RWPE1 (cell line): ENCODE results near the gene LMX1B.

Source experiments
- CTCF ChIA-PET: fragments of 350-600 bp; sonication (Branson Sonifier 250); formaldehyde crosslinking; extraction: SDS; loops from one replicate; lab custom pipeline; 2021; lab: Yijun Ruan, JAX
- POLR2A ChIA-PET: fragments of 400-600 bp; formaldehyde crosslinking; extraction: SDS; loops from one replicate; lab custom pipeline; 2020; ENCODE audit warnings: antibody characterized with exemption; ENCODE audit not compliant: low non-redundant PET; lab: Yijun Ruan, JAX
- DNase-seq: peaks from one replicate; pipeline ENCODE4 v3.0.0; 2012; ENCODE audit warnings: low spot score
- H3K27ac ChIP-seq: fragments of 450-650 bp; 2 replicates; pipeline ENCODE4 v1.5.1; 2017
- TF ChIP-seq, protein P1 (sequence below): fragments of 450-650 bp; conservative IDR thresholded peaks from 2 replicates; pipeline ENCODE4 v1.5.1; 2017; ENCODE audit warnings: low read depth, mild to moderate bottlenecking

LMX1B gene

DNA sequence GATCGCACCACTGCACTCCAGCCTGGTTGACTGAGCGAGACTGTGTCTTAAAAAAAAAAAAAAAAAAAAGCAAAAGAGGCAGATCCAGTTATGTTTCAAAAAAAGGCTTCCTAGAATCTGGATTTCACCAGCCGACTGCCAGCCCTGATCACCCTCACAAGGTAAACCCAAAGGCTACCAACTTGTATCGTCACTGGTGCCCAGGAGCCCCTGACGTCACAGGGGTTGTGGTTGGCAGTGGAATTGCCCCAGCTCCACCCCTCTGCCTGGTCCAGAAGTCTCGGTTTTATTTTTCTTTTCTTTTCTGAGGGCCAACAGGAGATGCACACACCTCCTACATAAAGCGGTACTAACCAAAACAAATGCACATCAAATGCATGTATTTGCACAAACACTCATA, 6.0 kb upstream of the LMX1B start:
- TF ChIP-seq, protein P1, sequence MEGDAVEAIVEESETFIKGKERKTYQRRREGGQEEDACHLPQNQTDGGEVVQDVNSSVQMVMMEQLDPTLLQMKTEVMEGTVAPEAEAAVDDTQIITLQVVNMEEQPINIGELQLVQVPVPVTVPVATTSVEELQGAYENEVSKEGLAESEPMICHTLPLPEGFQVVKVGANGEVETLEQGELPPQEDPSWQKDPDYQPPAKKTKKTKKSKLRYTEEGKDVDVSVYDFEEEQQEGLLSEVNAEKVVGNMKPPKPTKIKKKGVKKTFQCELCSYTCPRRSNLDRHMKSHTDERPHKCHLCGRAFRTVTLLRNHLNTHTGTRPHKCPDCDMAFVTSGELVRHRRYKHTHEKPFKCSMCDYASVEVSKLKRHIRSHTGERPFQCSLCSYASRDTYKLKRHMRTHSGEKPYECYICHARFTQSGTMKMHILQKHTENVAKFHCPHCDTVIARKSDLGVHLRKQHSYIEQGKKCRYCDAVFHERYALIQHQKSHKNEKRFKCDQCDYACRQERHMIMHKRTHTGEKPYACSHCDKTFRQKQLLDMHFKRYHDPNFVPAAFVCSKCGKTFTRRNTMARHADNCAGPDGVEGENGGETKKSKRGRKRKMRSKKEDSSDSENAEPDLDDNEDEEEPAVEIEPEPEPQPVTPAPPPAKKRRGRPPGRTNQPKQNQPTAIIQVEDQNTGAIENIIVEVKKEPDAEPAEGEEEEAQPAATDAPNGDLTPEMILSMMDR: no peak
- ChIA-PET POLR2A (interaction anchor here (0.7 kb wide), 1 partner anchor 32 kb away, joined by 5 read pairs; no protein-coding TSS in a partner anchor), CTCF (interaction anchor here (0.5 to 1.2 kb wide), 5 partner anchors 14 to 708 kb away, joined by 3 to 6 read pairs (median 5); no protein-coding TSS in a partner anchor)
- no peak for DNase-seq
- no peak overlapping the region for H3K27ac ChIP-seq

DNA sequence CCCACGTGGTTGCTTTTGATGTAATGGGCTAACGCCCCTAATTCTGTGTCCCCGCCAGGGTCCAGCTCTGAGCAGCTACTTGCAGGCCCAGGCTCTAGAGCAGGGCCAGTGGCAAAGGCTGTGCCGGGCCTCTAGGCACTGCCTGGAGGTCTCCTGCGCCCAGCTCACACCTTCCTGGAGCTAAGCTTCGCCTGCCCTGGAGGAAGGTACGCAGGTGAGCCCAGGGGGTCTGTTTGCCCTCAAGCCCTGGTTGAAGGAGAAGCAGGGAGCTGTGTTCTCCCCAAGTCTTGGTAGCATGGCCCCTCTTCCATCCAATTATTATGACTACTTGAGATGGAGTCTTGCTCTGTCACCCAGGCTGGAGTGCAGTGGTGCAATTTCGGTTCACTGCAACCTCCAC, 5.2 kb upstream of the LMX1B start:
- no peak for DNase-seq
- no peak overlapping the region for H3K27ac ChIP-seq
- POLR2A ChIA-PET: no interaction called here
- CTCF ChIA-PET: interaction anchor here (0.5 to 1.5 kb wide), 3 partner anchors 81 to 263 kb away, joined by 4 to 5 read pairs (median 5); no protein-coding TSS in a partner anchor
- TF ChIP-seq, protein P1: no peak

DNA sequence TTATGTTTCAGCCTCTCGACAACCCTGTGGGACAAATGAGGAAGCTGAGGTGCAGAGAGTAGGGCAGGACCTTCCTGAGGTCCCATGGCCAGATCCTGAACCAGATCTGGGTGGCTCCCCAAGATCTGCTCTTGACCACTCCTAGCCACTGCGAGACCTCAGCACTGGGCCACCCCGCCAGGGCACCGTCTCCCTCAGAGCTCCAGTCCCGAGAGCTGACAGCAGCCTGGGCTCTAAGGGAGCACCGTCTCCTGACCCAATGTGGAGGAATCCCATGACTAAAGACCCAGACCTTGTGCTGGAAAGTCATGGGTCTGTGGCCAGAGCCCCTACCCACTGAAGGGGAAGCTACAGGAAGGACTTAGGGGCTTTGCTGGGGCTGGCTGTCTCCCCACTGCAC, 4.5 kb upstream of the LMX1B start:
- ChIA-PET CTCF (interaction anchor here (0.6 to 1.5 kb wide), 4 partner anchors 51 to 114 kb away, joined by 3 to 5 read pairs (median 4); no protein-coding TSS in a partner anchor), POLR2A (no interaction called here)
- no peak for DNase-seq
- TF ChIP-seq, protein P1: no peak
- H3K27ac ChIP-seq: no peak overlapping the region

DNA sequence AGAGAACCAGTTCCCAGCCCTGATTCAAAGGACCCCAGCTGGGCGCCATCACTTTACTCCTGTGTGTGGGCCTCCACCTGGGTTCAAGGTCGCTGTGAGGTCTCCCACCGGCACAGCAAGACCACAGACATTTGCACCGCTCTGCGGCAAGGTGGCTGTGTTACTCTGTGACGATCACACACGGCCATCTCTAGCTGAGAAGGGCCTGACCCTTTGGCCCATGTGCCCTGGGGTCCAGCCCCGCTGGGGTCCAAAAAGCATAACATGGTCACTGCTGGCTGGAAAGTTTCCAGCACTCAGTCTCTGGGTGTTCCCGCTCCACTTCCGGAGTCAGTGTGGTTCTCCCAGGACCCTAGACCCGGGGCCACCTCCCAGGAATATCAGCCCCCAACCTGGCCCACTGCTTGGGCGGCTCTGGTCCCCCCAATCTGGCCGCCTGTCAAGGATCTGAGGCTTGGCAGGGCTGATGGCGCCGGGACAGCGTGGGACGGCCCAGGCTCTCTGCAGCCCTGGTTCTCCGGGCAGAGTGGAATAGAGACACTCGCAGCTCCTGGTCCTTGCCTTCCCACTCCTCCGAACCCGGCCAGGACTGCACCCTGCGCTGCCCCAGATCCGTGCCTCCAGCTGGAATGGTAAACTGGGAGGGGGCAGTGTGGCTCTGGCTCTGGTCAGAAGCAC, 3.9 kb upstream of the LMX1B start:
- H3K27ac ChIP-seq: no peak overlapping the region
- no peak for DNase-seq
- CTCF ChIA-PET: interaction anchor here (0.6 to 2.4 kb wide), 9 partner anchors 26 to 224 kb away, joined by 3 to 10 read pairs (median 4); no protein-coding TSS in a partner anchor
- TF ChIP-seq, protein P1: no peak
- POLR2A ChIA-PET: no interaction called here

DNA sequence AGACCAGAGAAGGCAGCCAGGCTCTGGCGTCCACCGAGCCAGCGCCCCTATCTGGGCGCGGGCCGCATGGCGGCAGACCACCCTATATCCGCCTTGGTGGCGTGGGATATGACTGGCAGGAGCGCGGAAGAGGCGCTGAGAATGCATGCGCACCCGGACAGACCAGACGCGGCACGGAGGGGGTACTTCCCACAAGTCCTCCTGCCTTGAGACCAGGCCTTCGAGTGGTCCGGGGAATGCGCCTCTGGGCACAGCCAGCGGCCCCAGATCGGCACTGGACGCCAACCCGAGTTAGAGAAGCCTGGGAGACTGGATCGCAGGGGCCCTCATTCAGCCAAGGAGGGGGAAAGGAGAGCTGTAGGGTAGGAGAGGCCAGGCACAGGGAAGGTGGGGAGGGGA, 2.5 kb upstream of the LMX1B start:
- ChIA-PET POLR2A (no interaction called here), CTCF (interaction anchor here (0.6 to 2.4 kb wide), 12 partner anchors 18 to 194 kb away, joined by 3 to 10 read pairs (median 4); no protein-coding TSS in a partner anchor)
- H3K27ac ChIP-seq: no peak overlapping the region
- DNase-seq: no peak
- TF ChIP-seq, protein P1: no peak

DNA sequence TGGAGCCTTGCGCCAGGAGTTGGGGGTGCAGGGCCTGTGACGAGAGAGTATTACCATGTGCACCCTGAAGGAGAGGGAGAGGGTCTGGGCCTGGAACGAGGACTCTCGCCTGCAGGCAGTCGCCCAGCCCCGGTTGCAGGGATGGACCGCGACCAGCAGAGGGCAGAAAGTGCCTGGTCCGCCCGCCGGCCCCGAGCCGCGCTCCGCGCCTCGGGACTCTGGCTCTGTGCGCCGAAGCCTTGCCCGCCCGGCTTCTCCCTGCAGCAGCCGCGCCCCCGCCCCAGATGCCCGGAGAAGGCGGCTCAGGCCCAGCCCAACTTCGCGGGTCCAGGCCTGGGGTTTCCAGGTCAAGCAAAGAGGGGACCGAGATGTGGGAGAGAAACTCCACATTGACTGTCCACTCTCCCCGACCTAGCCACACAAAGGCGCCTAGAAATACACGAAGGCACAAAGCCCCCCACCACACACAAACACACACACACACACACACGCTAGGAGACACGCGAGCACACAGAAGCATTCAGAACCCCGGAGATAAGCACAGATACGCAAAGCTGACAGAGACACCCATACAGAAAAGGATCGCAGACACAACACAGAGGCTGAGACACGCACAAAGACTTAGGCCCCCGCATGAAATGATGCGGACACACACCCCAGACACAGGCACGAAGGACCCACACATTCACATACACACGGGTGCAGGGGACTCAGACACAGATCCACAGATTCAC, 2.0 kb upstream of the LMX1B start:
- peak; percentile 87 for DNase-seq
- TF ChIP-seq, protein P1: peak; percentile 98
- CTCF ChIA-PET: interaction anchor here (0.6 to 2.4 kb wide), 15 partner anchors 18 to 194 kb away, joined by 3 to 10 read pairs (median 4); no protein-coding TSS in a partner anchor
- POLR2A ChIA-PET: no interaction called here
- H3K27ac ChIP-seq: no peak overlapping the region
